Thyroid gland (tissue), 4 donors: ENCODE results near the gene TLR2. TPM values are rescaled to one million over a fixed set of nuclear protein-coding genes. Genes with fewer than 3 reads are reported as not detected.

Source experiments
- DNase-seq, 2 donors: peaks; one replicate each; pipeline ENCODE4 v3.0.0-alpha.2; 2019
- H3K27ac ChIP-seq, 3 donors: fragments of 200-600 bp; sonication (generic); 1 replicate in 2 of 3; 2 replicates in 1 of 3; pipeline ENCODE4 v1.5.1; 2016 to 2019; ENCODE audit warnings: mild to moderate bottlenecking in 1 of 3, moderate library complexity in 1 of 3
- H3K27me3 ChIP-seq: fragments of 200-600 bp; sonication (generic); one replicate; pipeline ENCODE4 v1.5.1; 2019
- H3K36me3 ChIP-seq, 2 donors: fragments of 200-600 bp; sonication (generic); one replicate each; pipeline ENCODE4 v1.5.1; 2016 to 2019
- H3K4me1 ChIP-seq, 2 donors: fragments of 200-600 bp; sonication (generic); one replicate each; pipeline ENCODE4 v1.5.1; 2017 to 2019
- H3K4me3 ChIP-seq, 3 donors: fragments of 200-600 bp; sonication (generic); replicated peaks in 1 of 3; 1 replicate in 2 of 3; 2 replicates in 1 of 3; pipeline ENCODE4 v1.5.1; 2016; ENCODE audit warnings: mild to moderate bottlenecking in 1 of 3
- H3K9me3 ChIP-seq: fragments of 200-600 bp; sonication (generic); one replicate; pipeline ENCODE4 v1.5.1; 2017
- CTCF ChIP-seq, 6 experiments: fragments of 200-600 bp in 3 of 6; fragments of 450-650 bp in 3 of 6; sonication (generic) in 3 of 6; IDR thresholded peaks; one replicate each; pipeline ENCODE4 v1.5.1; 2016 to 2019; ENCODE audit warnings: antibody characterized with exemption in 6 of 6, mild to moderate bottlenecking in 2 of 6, inconsistent platforms in 1 of 6, moderate library complexity in 1 of 6
- POLR2A ChIP-seq, 2 donors: fragments of 450-650 bp; IDR thresholded peaks; one replicate each; pipeline ENCODE4 v1.6.1; 2017; ENCODE audit warnings: antibody characterized with exemption in 2 of 2, mild to moderate bottlenecking in 2 of 2, moderate library complexity in 1 of 2
- WGBS, 2 donors: methylation state at CpG; one replicate each; pipeline ENCODE4 v1.1.5; 2017; 5-methylcytosine and 5-hydroxymethylcytosine counted together
- intact Hi-C: fragments of 100-400 bp; cut with DNase I; formaldehyde crosslinking; loops from one replicate; pipeline ENCODE4 v1.15.1; 2023
- total RNA-seq, 4 donors: library from RNA; depleted of rRNA; stranded (reverse); fragments of >200 nt; gene quantifications; one replicate each; pipeline ENCODE4 v1.2.3, GENCODE V29; 2016

Gene TLR2
- total RNA-seq, 4 donors from 2014 or later, result 5.5 to 9.9 (median 7.7) TPM

GRCh38 chr4:153722036-153722435, 38.0 kb downstream of the TLR2 start:
- H3K4me3 ChIP-seq, result no peak overlapping the region
- no peaks in the 10 kb centered on the region for H3K36me3 ChIP-seq
- no peak for DNase-seq
- intact Hi-C loops, result no loop called here
- no peak for TF ChIP-seq POLR2A (IDR thresholded peaks at IDR 0.05)
- TF ChIP-seq CTCF (IDR thresholded peaks at IDR 0.05), result no peak
- H3K27ac ChIP-seq, result no peak overlapping the region
- H3K9me3 ChIP-seq, result no peaks in the 10 kb centered on the region
- 81 to 91% methylated on average over 1 of the region's 1 CpG for WGBS, 2 donors
- no peaks in the 10 kb centered on the region for H3K27me3 ChIP-seq
- no peaks in the 10 kb centered on the region for H3K4me1 ChIP-seq

DNA sequence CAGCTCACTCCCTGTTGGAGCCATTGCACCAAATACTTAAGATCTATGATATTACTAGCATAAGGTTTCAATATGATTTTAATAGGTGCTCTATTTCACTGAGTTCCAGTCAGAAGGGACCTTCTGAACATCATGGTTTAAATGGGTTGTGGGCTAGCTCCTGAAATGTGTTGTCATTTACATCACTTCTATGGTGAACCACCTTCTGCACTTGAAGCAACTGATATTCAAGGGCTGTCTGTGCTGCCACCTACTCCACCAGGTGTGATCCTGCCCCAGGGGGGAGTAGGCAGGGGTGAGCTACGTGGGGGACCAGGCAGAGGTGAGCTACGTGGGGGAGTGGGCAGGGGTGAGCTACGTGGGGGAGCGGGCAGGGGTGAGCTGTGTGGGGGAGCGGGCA, 40.5 kb downstream of the TLR2 start:
- H3K27me3 ChIP-seq, result no peaks in the 10 kb centered on the region
- no peak overlapping the region for H3K4me3 ChIP-seq
- intact Hi-C loops, result no loop called here
- TF ChIP-seq POLR2A (IDR thresholded peaks at IDR 0.05) (no peak), CTCF (IDR thresholded peaks at IDR 0.05) (no peak)
- H3K36me3 ChIP-seq, result no peaks in the 10 kb centered on the region
- H3K4me1 ChIP-seq, result no peaks in the 10 kb centered on the region
- WGBS, 2 donors, result 87 to 100% methylated on average over 1 to 4 of the region's 5 CpGs
- H3K9me3 ChIP-seq, result no peaks in the 10 kb centered on the region
- no peak for DNase-seq
- H3K27ac ChIP-seq, result no peak overlapping the region

DNA sequence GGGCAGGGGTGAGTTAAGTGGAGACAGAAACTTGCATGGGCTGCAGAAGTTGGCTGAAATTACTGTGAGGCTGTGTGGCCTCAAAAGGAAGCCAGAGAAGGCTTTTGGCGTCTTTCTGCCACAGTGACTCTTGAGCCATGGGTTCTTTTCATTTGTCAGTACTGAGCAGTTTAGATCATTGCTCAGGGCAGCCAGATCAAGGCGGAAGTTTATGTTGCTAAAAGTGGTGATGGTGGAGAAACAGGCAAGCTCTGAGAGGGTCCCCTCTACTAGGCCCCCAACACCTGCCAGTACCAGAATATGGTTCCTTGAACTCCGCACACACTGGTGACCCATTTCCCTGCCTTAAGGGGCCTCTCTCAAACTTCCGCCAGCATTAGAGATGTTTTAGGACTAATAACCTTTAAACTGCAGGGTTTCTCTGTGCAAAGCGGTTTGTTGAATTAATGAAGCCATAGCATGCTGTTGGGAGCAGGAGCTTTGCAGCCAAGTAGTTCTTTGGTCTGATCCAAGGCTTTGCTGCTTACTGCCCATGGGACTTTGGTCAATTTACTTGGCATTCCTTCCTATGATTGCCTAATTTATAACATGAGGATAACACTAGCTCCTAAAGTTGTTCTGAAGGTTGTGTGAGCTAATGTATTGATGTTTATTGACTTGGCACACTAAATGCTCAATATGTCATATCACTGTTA, 41.2 kb downstream of the TLR2 start:
- TF ChIP-seq POLR2A (IDR thresholded peaks at IDR 0.05) (no peak), CTCF (IDR thresholded peaks at IDR 0.05) (no peak)
- DNase-seq, result no peak
- H3K27ac ChIP-seq, result no peak overlapping the region
- intact Hi-C loops, result no loop called here
- H3K4me1 ChIP-seq, result no peaks in the 10 kb centered on the region
- WGBS, 2 donors, result 82 to 86% methylated on average over 5 of the region's 5 CpGs
- no peak overlapping the region for H3K4me3 ChIP-seq
- no peaks in the 10 kb centered on the region for H3K9me3 ChIP-seq
- no peaks in the 10 kb centered on the region for H3K27me3 ChIP-seq
- H3K36me3 ChIP-seq, result no peaks in the 10 kb centered on the region

- Histone ChIP-seq H3K9me3 (no peaks in the 10 kb centered on the region), H3K27ac (no peak overlapping the region), H3K36me3 (no peaks in the 10 kb centered on the region), H3K4me1 (no peaks in the 10 kb centered on the region), H3K27me3 (no peaks in the 10 kb centered on the region), H3K4me3 (no peak overlapping the region)
- 83 to 86% methylated on average over 1 of the region's 1 CpG for WGBS, 2 donors
- intact Hi-C loops, result no loop called here
- DNase-seq, result no peak
- TF ChIP-seq POLR2A (IDR thresholded peaks at IDR 0.05), result no peak
- no peak for TF ChIP-seq CTCF (IDR thresholded peaks at IDR 0.05)
Observed at GRCh38 chr4:153725831-153726154, 41.7 kb downstream of the TLR2 start.

DNA sequence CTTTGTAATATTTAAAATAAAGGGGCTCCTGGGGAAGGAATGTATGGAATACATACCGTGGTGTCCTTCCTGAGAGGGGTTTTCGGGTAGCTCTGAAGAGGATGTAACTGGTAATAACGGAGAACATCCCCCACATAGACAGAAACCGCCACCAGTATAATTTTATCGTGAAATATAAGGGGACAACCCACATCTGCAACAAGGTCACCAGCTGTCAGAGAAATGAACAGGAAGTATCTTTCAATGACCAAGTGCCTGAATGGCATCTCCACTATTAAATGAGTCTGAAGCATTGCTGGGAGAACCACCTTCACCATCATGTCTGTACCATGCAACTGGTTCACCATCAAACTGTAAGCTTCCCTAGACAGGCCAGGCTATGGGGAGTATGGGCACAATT, 44.1 kb downstream of the TLR2 start:
- 79 to 88% methylated on average over 5 of the region's 5 CpGs for WGBS, 2 donors
- Histone ChIP-seq H3K36me3 (no peaks in the 10 kb centered on the region), H3K4me1 (no peaks in the 10 kb centered on the region), H3K9me3 (no peaks in the 10 kb centered on the region), H3K4me3 (no peak overlapping the region), H3K27me3 (no peaks in the 10 kb centered on the region), H3K27ac (no peak overlapping the region)
- intact Hi-C loops, result no loop called here
- TF ChIP-seq CTCF (IDR thresholded peaks at IDR 0.05) (no peak), POLR2A (IDR thresholded peaks at IDR 0.05) (no peak)
- DNase-seq, result no peak
